HG02623 (cell line): ENCODE measurements around the gene SCUBE2.

Source experiments
- ATAC-seq: cut with Tn5 transposase; IDR thresholded peaks from one replicate; pipeline ENCODE4 v1.9.1; 2021; ENCODE audit warnings: moderate library complexity; ENCODE audit not compliant: unreplicated experiment

SCUBE2 gene

DNA sequence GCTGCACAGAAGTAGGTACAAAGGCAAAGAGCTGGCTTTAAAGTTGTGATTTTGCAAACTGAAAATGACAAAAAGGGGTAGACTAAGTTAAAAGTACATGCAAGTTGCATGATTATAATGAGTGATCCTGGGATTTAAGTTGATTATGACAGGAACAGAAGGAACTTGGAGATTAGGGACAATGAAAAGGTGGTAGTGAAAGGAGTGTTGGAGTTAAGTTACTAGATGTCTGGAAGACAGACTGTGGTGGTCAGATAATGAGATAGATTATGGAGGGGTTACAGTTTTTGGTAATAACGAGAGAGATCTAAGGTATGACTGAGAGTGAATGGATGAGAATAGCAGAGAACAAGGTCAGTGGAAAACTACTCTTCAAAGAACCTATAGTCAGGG, 119.5 kb downstream of the SCUBE2 start:
- no peak for ATAC-seq

DNA sequence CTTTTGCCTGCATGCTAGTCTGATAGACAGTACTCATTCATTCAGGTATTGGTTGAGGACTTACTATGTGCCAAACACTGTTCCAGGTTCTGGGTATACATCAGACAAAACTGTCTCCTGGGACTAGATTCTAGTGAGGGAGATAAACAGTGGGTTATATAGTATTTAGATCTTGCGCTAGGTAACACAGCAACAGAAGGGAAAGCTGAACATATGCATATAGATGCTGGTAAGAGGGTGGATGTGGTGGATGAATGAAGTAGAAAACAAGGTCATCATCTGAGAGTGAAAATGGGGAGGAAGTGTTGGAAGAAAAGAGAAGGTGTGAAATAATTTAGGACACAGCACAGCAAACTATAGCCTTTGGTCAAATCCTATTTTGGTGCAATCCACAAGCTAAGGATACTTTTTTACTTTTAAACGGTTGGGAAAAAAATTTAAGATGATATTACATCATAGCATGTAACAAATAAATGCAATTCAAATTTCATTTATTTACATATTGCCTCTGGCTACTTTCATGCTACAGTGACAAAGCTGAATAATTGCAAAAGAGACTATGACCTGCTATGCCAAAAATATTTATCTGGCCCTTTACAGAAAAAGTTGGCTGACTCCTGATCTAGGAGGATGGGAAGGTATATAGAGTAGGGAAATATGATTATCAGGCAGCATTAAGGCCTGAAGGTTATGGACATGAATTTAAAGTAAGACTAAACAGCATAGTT, 120.0 kb downstream of the SCUBE2 start:
- ATAC-seq, result no peak
